Esophagus muscularis mucosa (tissue), 4 donors: ENCODE data around the gene RCOR3. TPM values are rescaled to one million over a fixed set of nuclear protein-coding genes. Genes with fewer than 3 reads are reported as not detected.
"Not testable (repeated sequence)": the region's sequence is repeated elsewhere in the genome, so short reads cannot be mapped to it uniquely, and the experiment has no call there.

Source experiments
- DNase-seq: peaks from one replicate; pipeline ENCODE4 v3.0.0-alpha.2; 2017; ENCODE audit errors: extremely low spot score
- H3K27ac ChIP-seq, 4 donors: fragments of 200-600 bp; sonication (generic); replicated peaks in 1 of 4; 1 replicate in 3 of 4; 2 replicates in 1 of 4; pipeline ENCODE4 v1.5.1; 2016 to 2019; ENCODE audit warnings: mild to moderate bottlenecking in 1 of 4
- H3K27me3 ChIP-seq, 4 donors: fragments of 200-600 bp; sonication (generic); one replicate each; pipeline versions ENCODE4 v1.5.1 to v1.6.0; 2016 to 2019
- H3K36me3 ChIP-seq, 4 donors: fragments of 200-600 bp; sonication (generic); one replicate each; pipeline ENCODE4 v1.5.1; 2016 to 2019
- H3K4me1 ChIP-seq, 4 donors: fragments of 200-600 bp; sonication (generic); one replicate each; pipeline ENCODE4 v1.5.1; 2016 to 2019
- H3K4me3 ChIP-seq, 4 donors: fragments of 200-600 bp; sonication (generic); 1 replicate in 2 of 4; 2 replicates in 2 of 4; pipeline ENCODE4 v1.5.1; 2016 to 2019; ENCODE audit warnings: mild to moderate bottlenecking in 4 of 4, moderate library complexity in 1 of 4
- H3K9me3 ChIP-seq, 4 donors: fragments of 200-600 bp; sonication (generic); 1 replicate in 3 of 4; 2 replicates in 1 of 4; pipeline ENCODE4 v1.5.1; 2016 to 2019
- EP300 ChIP-seq: sonication (generic); formaldehyde crosslinking; IDR thresholded peaks from one replicate; pipeline ENCODE4 v1.6.1; 2017; ENCODE audit warnings: antibody characterized with exemption
- POLR2A ChIP-seq: fragments of 450-650 bp; IDR thresholded peaks from one replicate; pipeline ENCODE4 v1.6.1; 2017; ENCODE audit warnings: antibody characterized with exemption, moderate library complexity, mild to moderate bottlenecking, low read depth
- POLR2AphosphoS5 ChIP-seq, 2 donors: sonication (generic); formaldehyde crosslinking; IDR thresholded peaks; one replicate each; pipeline ENCODE4 v1.6.1; 2017; ENCODE audit warnings: antibody characterized with exemption in 2 of 2
- WGBS: methylation state at CpG from one replicate; pipeline ENCODE4 v1.1.5; 2018; 5-methylcytosine and 5-hydroxymethylcytosine counted together
- intact Hi-C: fragments of 100-400 bp; cut with DNase I; formaldehyde crosslinking; loops from one replicate; pipeline ENCODE4 v1.15.1; 2023
- total RNA-seq, 4 donors: library from RNA; depleted of rRNA; stranded (reverse); fragments of >200 nt; gene quantifications; one replicate each; pipeline versions ENCODE4 v1.1.0 to v1.2.1, GENCODE V29; 2016
- TF ChIP-seq, protein P1 (sequence below), 3 experiments: fragments of 200-600 bp in 2 of 3; fragments of 450-650 bp in 1 of 3; sonication (generic) in 2 of 3; IDR thresholded peaks; one replicate each; pipeline ENCODE4 v1.5.1; 2017 to 2019; ENCODE audit warnings: antibody characterized with exemption in 3 of 3, mild to moderate bottlenecking in 2 of 3, moderate library complexity in 1 of 3

The RCOR3 gene
- total RNA-seq, 4 donors from 2014 or later = 21.7 to 38.0 (median 37.7) TPM

DNA sequence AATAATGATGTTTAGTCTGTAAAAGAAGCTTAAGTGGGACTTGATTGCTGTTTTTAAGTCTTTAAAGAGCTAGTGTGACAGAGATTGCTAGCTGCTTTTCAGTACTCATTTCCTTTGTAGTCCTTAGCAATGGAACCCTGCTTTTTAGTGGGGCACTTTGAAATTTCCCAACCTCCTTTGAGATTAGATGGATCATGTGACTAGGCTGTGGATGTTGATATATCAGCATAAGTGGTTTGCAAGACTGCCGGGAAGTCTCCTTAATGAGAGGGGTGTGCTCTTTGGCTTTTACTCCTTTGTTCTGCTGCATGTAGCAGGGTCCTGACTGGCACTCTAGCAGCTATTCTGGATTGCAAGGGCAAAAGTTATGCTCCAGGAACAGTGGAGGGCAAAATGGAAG is 11.2 kb upstream of the RCOR3 start:
- no peak for DNase-seq
- WGBS = 0% methylated on average over 1 of the region's 1 CpG
- TF ChIP-seq EP300 (no peak), POLR2A (no peak), POLR2AphosphoS5 (IDR thresholded peaks at IDR 0.05) (no peak)
- TF ChIP-seq, protein P1, sequence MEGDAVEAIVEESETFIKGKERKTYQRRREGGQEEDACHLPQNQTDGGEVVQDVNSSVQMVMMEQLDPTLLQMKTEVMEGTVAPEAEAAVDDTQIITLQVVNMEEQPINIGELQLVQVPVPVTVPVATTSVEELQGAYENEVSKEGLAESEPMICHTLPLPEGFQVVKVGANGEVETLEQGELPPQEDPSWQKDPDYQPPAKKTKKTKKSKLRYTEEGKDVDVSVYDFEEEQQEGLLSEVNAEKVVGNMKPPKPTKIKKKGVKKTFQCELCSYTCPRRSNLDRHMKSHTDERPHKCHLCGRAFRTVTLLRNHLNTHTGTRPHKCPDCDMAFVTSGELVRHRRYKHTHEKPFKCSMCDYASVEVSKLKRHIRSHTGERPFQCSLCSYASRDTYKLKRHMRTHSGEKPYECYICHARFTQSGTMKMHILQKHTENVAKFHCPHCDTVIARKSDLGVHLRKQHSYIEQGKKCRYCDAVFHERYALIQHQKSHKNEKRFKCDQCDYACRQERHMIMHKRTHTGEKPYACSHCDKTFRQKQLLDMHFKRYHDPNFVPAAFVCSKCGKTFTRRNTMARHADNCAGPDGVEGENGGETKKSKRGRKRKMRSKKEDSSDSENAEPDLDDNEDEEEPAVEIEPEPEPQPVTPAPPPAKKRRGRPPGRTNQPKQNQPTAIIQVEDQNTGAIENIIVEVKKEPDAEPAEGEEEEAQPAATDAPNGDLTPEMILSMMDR (IDR thresholded peaks at IDR 0.05) = no peak
- Histone ChIP-seq H3K36me3 (no peaks in the 10 kb centered on the region), H3K4me3 (no peak overlapping the region), H3K4me1 (no peaks in the 10 kb centered on the region), H3K9me3 (no peaks in the 10 kb centered on the region), H3K27ac (no peak overlapping the region), H3K27me3 (no peaks in the 10 kb centered on the region)
- intact Hi-C loops = no loop called here

DNA sequence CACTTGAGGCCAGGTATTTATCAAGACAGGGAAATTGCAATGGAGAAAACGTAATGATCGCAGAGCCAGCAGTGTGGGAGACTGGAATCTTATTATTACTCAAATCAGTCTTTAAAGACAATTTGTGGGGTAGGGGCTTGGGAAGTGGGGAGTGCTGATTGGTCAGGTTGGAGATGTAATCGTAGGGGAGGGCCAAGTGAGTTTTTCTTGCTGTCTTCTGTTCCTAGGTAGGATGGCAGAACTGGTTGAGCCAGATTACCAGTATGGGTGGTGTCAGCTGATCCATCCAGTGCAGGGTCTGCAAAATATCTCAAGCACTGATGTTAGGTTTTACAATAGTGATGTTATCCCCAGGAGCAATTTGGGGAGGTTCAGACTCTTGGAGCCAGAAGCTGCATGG is 9.6 kb upstream of the RCOR3 start:
- H3K9me3 ChIP-seq, H3K27me3 ChIP-seq, H3K27ac ChIP-seq, H3K4me3 ChIP-seq, H3K4me1 ChIP-seq, intact Hi-C loops, H3K36me3 ChIP-seq, DNase-seq: not testable (repeated sequence)
- 91% methylated on average over 3 of the region's 3 CpGs for WGBS

DNA sequence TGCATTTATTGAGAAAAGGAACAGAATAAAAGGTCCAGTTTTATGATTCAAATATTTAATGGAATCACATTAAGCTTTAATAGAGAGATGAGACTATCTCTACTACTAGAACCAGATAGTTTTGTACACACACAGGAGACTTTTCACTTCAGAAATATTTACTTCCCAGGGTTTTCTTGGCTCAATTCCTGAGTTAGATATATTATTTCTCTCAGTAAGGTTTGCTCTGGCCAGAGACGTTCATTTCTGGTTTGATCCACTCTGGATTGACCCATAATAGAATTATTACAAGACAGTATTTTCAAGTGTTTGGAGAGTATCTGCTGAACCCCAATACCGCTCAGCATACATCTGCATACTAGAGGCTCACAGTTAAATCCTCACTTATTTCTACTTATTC is 1.3 kb upstream of the RCOR3 start:
- DNase-seq = no peak
- no peaks in the 10 kb centered on the region for H3K9me3 ChIP-seq
- peak overlapping the region; percentile 99 to 100 (median 99) for H3K27ac ChIP-seq

DNA sequence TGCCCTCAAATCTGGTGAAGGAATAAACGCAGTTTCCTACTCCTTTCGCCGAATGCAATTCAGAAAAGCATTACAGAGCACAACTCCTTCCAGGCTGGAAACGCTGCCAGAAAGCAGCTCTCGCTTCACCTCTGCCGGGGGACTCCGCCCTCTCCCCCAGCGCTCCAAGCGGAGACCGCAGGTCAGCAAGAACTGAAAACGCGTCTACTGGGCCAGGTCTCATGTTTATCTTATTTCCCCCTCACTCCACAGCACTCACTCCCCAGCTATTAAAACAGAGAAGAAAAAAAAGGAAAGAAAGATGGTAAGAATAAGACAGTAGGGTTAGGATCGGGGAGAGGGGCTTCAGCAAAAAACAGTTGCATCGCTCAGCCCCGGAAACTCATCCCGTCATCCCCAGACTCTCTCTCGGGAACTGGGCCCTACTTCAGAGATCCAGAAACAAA is 833 bp upstream of the RCOR3 start:
- under 1% methylated on average over 17 of the region's 17 CpGs for WGBS
- Histone ChIP-seq H3K27ac (peak overlapping the region; percentile 99 to 100 (median 99)), H3K36me3 (peaks cover 0 to 3% (median 0%) of the 10 kb centered on the region in 4 donors)

More for the DNA sequence above, 1.3 kb upstream of the RCOR3 start:
- Histone ChIP-seq H3K4me3 (peak overlapping the region; percentile 96 to 99 (median 98)), H3K36me3 (peaks cover 0 to 3% (median 0%) of the 10 kb centered on the region in 4 donors), H3K4me1 (peaks cover 12 to 35% (median 32%) of the 10 kb centered on the region in 4 donors), H3K27me3 (no peaks in the 10 kb centered on the region)
- intact Hi-C loops = loop anchor here (2.0 kb wide), 1 partner anchor 69 kb away; the partner anchor contains the start of gene TRAF5
- TF ChIP-seq, protein P1 (IDR thresholded peaks at IDR 0.05) = no peak
- TF ChIP-seq POLR2AphosphoS5 (IDR thresholded peaks at IDR 0.05) (no peak), POLR2A (no peak), EP300 (no peak)
- 0% methylated on average over 2 of the region's 2 CpGs for WGBS

DNA sequence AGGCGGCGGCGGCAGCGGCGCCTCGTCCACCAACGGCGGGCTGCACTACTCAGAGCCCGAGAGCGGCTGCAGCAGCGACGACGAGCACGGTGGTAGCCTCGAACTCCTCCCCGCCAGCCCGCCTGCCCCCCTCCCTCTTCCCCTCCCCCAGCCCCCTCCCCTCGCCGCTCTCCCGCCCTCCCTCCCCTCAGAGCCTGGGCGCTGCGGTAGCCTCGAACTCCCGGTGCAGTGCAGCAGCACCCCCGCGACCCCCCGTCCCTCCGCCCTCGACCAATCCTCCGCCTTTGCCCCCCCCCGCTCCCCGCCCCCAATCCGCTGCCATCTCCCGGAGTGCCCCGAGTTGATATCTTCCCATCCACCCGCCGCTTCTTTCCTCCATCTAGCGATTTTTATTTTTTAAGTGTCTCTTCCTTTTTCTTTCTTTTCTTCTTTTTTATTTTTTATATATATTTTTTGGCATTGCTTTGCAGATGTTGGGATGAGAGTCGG is 516 bp downstream of the RCOR3 start:
- H3K27ac ChIP-seq = peak overlapping the region; percentile 99 to 100 (median 99)
- WGBS = 0% methylated on average over 21 of the region's 39 CpGs
- H3K36me3 ChIP-seq = peaks cover 0 to 11% (median 2%) of the 10 kb centered on the region in 4 donors
- intact Hi-C loops = loop anchor here (2.0 kb wide), 1 partner anchor 67 kb away; the partner anchor contains the start of gene TRAF5
- no peaks in the 10 kb centered on the region for H3K9me3 ChIP-seq
- peak overlapping the region; percentile 96 to 99 (median 98) for H3K4me3 ChIP-seq
- TF ChIP-seq EP300 (no peak), POLR2A (no peak), POLR2AphosphoS5 (IDR thresholded peaks at IDR 0.05) (no peak)
- TF ChIP-seq, protein P1 (IDR thresholded peaks at IDR 0.05) = no peak
- H3K27me3 ChIP-seq = no peaks in the 10 kb centered on the region
- H3K4me1 ChIP-seq = peaks cover 12 to 45% (median 32%) of the 10 kb centered on the region in 4 donors
- no peak for DNase-seq

More for the DNA sequence above, 833 bp upstream of the RCOR3 start:
- Histone ChIP-seq H3K4me1 (peaks cover 12 to 35% (median 32%) of the 10 kb centered on the region in 4 donors), H3K4me3 (peak overlapping the region; percentile 96 to 99 (median 98)), H3K9me3 (no peaks in the 10 kb centered on the region), H3K27me3 (no peaks in the 10 kb centered on the region)
- TF ChIP-seq POLR2AphosphoS5 (IDR thresholded peaks at IDR 0.05) (peak in 1 of 2 donors; percentile 19), POLR2A (no peak)
- DNase-seq = peak; percentile 94
- intact Hi-C loops = loop anchor here (2.0 kb wide), 1 partner anchor 68 kb away; the partner anchor contains the start of gene TRAF5
